GM06990 (cell line): ENCODE data around the gene HHIP.

Source experiments
- DNase-seq: peaks from one replicate; pipeline ENCODE4 v3.0.0-alpha.2; 2011; ENCODE audit not compliant: insufficient read length; ENCODE audit errors: extremely low read depth
- H3K27me3 ChIP-seq: replicated peaks from 2 replicates; pipeline ENCODE4 v1.6.0; 2011; ENCODE audit warnings: low read length; ENCODE audit not compliant: control insufficient read depth, insufficient read depth
- H3K36me3 ChIP-seq: 2 replicates; pipeline ENCODE4 v1.5.1; 2011; ENCODE audit warnings: low read length; ENCODE audit not compliant: control insufficient read depth, insufficient read depth
- H3K4me3 ChIP-seq: replicated peaks from 2 replicates; pipeline ENCODE4 v1.5.1; 2011; ENCODE audit warnings: low read depth, mild to moderate bottlenecking, control low read depth, low read length
- TF ChIP-seq, protein P1 (sequence below): IDR thresholded peaks from 2 replicates; pipeline ENCODE4 v1.5.1; 2011; ENCODE audit warnings: low read length, control low read depth, mild to moderate bottlenecking, inconsistent platforms; ENCODE audit not compliant: insufficient read depth, poor library complexity, severe bottlenecking

HHIP gene

DNA sequence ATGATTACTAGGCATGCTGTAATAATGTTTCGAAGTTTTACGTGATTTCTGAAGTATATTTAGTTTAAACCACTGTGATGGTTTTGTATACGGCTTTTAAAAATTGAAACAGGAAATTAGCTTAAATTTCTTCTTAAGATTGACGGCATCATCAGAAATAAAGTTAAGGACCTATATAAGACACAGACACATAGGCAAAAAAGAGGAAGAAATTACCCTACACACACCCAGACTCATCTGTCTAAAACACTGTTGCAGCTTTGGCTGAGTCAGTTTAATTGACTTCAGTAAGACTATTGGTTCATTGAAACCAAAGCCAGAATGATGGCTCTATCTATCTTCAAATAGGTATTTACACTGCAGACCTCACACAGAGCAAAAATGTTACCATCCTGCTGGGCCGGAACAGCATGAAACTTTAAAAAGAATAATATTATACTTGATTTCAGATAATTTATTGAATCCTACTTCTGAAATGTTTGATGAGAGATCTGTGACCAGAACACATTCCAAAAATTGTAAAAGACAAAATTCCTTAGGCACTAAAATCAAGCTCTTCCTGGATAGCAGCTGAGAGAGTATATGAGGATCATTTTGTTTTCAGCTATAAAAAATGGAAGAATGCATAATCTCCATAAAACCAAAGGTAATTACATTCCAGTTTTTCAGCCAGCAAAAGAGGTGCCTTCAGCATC is 4.5 kb downstream of the HHIP start:
- DNase-seq, result no peak
- Histone ChIP-seq H3K36me3 (no peaks in the 10 kb centered on the region), H3K27me3 (peaks cover 2% of the 10 kb centered on the region; the same call in 1 of the 2 replicates), H3K4me3 (no peak overlapping the region)
- TF ChIP-seq, protein P1, sequence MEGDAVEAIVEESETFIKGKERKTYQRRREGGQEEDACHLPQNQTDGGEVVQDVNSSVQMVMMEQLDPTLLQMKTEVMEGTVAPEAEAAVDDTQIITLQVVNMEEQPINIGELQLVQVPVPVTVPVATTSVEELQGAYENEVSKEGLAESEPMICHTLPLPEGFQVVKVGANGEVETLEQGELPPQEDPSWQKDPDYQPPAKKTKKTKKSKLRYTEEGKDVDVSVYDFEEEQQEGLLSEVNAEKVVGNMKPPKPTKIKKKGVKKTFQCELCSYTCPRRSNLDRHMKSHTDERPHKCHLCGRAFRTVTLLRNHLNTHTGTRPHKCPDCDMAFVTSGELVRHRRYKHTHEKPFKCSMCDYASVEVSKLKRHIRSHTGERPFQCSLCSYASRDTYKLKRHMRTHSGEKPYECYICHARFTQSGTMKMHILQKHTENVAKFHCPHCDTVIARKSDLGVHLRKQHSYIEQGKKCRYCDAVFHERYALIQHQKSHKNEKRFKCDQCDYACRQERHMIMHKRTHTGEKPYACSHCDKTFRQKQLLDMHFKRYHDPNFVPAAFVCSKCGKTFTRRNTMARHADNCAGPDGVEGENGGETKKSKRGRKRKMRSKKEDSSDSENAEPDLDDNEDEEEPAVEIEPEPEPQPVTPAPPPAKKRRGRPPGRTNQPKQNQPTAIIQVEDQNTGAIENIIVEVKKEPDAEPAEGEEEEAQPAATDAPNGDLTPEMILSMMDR, result no peak

DNA sequence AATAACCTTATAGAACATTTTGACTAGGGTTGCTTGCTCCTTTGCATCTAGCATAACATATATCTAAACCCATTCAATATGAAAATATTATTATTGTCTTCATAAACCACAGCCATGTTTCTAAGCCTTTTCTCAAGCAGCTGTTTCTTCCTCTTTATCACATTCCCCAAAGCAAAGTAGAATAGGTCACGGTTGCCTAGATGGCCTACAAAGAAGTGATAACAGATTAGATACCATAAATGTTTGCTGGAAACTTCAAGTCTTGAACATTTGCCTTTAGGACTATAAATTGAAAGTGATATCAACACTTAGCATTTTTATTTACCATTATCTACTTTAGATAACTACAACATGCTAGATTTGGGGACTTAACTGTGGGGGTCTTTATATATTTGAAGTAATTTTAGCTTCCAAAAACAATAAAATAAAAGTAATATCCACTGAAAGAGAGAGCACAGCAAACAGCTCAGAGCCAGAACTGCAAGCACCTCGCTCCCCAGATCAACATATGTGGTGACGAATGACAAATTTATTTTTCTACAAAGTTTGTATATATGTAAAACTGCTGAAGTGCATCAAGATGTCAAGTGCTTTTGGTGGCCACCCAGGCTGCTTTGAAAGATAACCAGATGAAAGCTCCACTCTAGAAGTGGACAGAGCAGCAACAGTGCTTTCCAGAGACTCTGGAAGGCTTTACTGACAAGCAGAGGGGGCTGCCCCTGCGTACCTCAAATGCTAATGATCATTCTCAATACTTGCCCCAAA is 8.0 kb downstream of the HHIP start:
- H3K4me3 ChIP-seq, result no peak overlapping the region
- H3K36me3 ChIP-seq, result no peaks in the 10 kb centered on the region
- TF ChIP-seq, protein P1, result no peak
- no peak for DNase-seq
- H3K27me3 ChIP-seq, result no peaks in the 10 kb centered on the region

DNA sequence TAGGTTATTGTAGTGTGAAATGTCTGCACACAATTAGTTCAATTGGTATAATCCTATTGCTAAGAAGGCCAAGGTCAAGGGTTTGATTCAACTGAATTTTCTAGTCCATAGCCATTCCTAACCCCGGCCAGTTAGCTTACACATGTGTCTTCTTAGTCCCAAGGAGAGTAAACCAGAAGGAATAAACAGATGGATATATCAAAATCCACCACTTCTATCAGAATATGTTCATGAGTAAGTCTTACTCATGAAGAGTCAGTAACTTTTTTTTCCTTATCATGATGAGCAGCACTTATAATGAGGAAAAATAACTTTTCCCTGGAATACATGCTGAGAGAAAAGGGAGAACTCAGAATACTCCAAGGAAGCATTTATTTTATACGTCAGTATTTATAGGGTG is 9.5 kb downstream of the HHIP start:
- Histone ChIP-seq H3K27me3 (no peaks in the 10 kb centered on the region), H3K36me3 (no peaks in the 10 kb centered on the region), H3K4me3 (no peak overlapping the region)
- DNase-seq, result no peak
- TF ChIP-seq, protein P1, result no peak

DNA sequence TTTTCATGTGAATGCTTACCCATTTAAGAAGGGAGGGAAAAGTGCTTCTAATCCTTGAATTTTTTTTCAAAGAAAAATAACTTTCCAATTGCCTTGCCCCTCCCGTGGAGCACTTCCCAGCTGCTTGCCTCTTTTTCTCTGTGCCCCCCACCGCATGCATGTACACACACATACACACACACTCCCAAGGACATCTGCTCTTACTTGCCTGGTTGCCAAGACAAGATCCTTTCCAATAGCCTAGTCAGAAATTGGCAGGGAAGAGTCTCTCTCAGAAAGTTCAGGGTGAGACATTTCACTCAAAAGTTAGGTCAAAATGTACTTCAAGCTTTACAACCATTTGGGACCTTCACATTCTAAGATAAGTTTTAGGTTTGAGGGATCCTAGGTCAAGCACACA is 10.9 kb downstream of the HHIP start:
- DNase-seq, result no peak
- no peaks in the 10 kb centered on the region for H3K27me3 ChIP-seq
- H3K36me3 ChIP-seq, result no peaks in the 10 kb centered on the region
- TF ChIP-seq, protein P1, result no peak
- H3K4me3 ChIP-seq, result no peak overlapping the region

DNA sequence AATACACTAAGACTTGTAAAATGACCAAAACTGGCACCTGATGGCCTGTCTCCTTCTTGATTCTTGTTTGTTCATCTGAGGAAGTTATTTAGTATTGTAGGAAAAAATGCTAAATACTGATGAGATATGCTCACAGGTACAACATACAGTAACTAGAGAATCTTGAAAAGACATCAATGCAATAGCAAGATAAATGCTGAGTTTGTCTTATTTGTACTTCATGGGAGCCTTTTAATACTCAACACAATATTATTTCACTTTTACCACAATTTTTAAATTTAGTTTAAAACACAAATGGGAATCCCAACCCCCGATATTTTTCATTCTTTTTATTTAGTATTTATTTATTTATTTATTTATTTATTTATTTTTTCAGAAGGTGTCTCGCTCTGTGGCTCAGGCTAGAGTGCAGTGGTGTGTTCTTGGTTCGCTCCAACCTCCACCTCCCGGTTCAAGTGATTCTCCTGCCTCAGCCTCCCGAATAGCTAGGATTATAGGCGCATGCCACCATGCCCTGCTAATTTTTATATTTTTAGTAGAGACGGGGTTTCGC is 12.1 kb downstream of the HHIP start:
- H3K4me3 ChIP-seq, result no peak overlapping the region
- no peaks in the 10 kb centered on the region for H3K27me3 ChIP-seq
- TF ChIP-seq, protein P1, result no peak
- DNase-seq, result no peak
- H3K36me3 ChIP-seq, result no peaks in the 10 kb centered on the region
